ENCODE measurements around the gene PCDHGB1. TPM values are rescaled to one million over a fixed set of nuclear protein-coding genes. Genes with fewer than 3 reads are reported as not detected.

The PCDHGB1 gene
- total RNA-seq, 1 experiment from 2014 or later: 0.15 TPM

- TF ChIP-seq ZBTB33 (IDR thresholded peaks at IDR 0.05; ENCODE audit: extremely low read depth, insufficient replicate concordance, low read length): no peak
- TF ChIP-seq ZNF274 (IDR thresholded peaks at IDR 0.05; ENCODE audit: low read depth, low read length): no peak
- no peak for TF ChIP-seq CEBPB (IDR thresholded peaks at IDR 0.05; ENCODE audit: low read depth)
- TF ChIP-seq CTCF (IDR thresholded peaks at IDR 0.05 in 2 of 3, conservative IDR thresholded peaks at IDR 0.05 in 1 of 3; ENCODE audit: borderline replicate concordance in 1 of 3, insufficient read depth in 1 of 3, low read depth in 2 of 3, low read length in 2 of 3): no peak
- no peak for TF ChIP-seq ZFX (IDR thresholded peaks at IDR 0.05)
- TF ChIP-seq FOSL1 (IDR thresholded peaks at IDR 0.05; ENCODE audit: low read depth): no peak
- no peak for TF ChIP-seq POLR2A (IDR thresholded peaks at IDR 0.05; ENCODE audit: borderline replicate concordance, extremely low read depth, insufficient read depth, insufficient read length)
- TF ChIP-seq EZH2phosphoT487 (IDR thresholded peaks at IDR 0.05; ENCODE audit: borderline replicate concordance): no peak
- no peak for TF ChIP-seq YY1 (IDR thresholded peaks at IDR 0.05; ENCODE audit: extremely low read depth, insufficient replicate concordance, low read depth, low read length)
- no peak for TF ChIP-seq TCF7L2 (IDR thresholded peaks at IDR 0.05; ENCODE audit: borderline replicate concordance, extremely low read depth, insufficient read depth, insufficient read length)
Observed at GRCh38 chr5:141328231-141328630, 21.7 kb upstream of the PCDHGB1 start (continued).
